ENCODE measurements around the gene SHKBP1.

DNA sequence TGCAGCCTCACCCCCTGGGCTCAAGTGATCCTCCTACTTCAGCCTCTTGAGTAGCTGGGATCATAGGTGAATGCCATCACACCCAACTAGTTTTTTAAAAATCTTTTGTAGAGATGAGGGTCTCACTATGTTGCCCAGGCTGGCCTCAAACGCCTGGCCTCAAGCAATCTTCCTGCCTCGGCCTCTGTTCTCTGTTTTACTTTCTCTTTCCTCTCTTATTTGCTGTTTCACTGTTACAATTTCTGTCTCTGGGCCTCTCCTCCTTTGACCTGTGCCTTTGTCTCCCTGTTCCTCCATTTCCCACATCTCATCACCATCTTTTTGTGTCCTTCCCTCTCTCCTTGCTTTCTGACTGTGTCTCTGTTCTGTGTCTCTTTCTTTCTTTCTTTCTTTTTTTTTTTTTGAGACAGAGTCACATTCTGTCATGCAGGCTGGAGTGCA, 9.3 kb downstream of the SHKBP1 start:
- TF ChIP-seq, protein P1, sequence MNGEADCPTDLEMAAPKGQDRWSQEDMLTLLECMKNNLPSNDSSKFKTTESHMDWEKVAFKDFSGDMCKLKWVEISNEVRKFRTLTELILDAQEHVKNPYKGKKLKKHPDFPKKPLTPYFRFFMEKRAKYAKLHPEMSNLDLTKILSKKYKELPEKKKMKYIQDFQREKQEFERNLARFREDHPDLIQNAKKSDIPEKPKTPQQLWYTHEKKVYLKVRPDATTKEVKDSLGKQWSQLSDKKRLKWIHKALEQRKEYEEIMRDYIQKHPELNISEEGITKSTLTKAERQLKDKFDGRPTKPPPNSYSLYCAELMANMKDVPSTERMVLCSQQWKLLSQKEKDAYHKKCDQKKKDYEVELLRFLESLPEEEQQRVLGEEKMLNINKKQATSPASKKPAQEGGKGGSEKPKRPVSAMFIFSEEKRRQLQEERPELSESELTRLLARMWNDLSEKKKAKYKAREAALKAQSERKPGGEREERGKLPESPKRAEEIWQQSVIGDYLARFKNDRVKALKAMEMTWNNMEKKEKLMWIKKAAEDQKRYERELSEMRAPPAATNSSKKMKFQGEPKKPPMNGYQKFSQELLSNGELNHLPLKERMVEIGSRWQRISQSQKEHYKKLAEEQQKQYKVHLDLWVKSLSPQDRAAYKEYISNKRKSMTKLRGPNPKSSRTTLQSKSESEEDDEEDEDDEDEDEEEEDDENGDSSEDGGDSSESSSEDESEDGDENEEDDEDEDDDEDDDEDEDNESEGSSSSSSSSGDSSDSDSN (IDR thresholded peaks at IDR 0.05; ENCODE audit: borderline replicate concordance in 1 of 2, low read depth in 2 of 2, low read length in 2 of 2) = no peak
- TF ChIP-seq ZNF431 (CRISPR knock-in tag; IDR thresholded peaks at IDR 0.05) (no peak), CCAR2 (IDR thresholded peaks at IDR 0.05; ENCODE audit: low read depth, low read length) (no peak), ZFP36 (IDR thresholded peaks at IDR 0.05; ENCODE audit: low read depth, low read length, partially characterized antibody) (no peak), TAF15 (IDR thresholded peaks at IDR 0.05; ENCODE audit: low read depth, low read length) (no peak), POLR2AphosphoS5 (IDR thresholded peaks at IDR 0.05; ENCODE audit: control insufficient read depth, insufficient read depth, low read depth, low read length) (no peak), EZH2 (IDR thresholded peaks at IDR 0.05; ENCODE audit: borderline replicate concordance, low read depth, low read length) (no peak), CREM (IDR thresholded peaks at IDR 0.05; ENCODE audit: low read depth) (no peak)
- TF ChIP-seq, protein P2, sequence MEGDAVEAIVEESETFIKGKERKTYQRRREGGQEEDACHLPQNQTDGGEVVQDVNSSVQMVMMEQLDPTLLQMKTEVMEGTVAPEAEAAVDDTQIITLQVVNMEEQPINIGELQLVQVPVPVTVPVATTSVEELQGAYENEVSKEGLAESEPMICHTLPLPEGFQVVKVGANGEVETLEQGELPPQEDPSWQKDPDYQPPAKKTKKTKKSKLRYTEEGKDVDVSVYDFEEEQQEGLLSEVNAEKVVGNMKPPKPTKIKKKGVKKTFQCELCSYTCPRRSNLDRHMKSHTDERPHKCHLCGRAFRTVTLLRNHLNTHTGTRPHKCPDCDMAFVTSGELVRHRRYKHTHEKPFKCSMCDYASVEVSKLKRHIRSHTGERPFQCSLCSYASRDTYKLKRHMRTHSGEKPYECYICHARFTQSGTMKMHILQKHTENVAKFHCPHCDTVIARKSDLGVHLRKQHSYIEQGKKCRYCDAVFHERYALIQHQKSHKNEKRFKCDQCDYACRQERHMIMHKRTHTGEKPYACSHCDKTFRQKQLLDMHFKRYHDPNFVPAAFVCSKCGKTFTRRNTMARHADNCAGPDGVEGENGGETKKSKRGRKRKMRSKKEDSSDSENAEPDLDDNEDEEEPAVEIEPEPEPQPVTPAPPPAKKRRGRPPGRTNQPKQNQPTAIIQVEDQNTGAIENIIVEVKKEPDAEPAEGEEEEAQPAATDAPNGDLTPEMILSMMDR (IDR thresholded peaks at IDR 0.05 in 2 of 3, conservative IDR thresholded peaks at IDR 0.05 in 1 of 3; ENCODE audit: insufficient read depth in 2 of 3, low read depth in 1 of 3, low read length in 3 of 3) = no peak

Measured in K562 (cell line).